GM13977 (cell line): ENCODE measurements around the gene C5AR1.

ENCODE experiments used
- DNase-seq: peaks from one replicate; pipeline ENCODE4 v3.0.0; 2012; ENCODE audit warnings: low spot score
- in situ Hi-C: fragments of 300-500 bp; cut with MboI; formaldehyde crosslinking; loops from one replicate; pipeline ENCODE4 v1.12.0; 2022; ENCODE audit warnings: low sequenced_read_pairs, low pct_unique_long_range_greater_than_20kb, mixed read lengths, inconsistent platforms; ENCODE audit not compliant: unreplicated experiment
- TF ChIP-seq, protein P1 (sequence below): IDR thresholded peaks from 2 replicates; pipeline ENCODE4 v1.5.1; 2012; ENCODE audit warnings: mild to moderate bottlenecking, control low read depth; ENCODE audit not compliant: insufficient read depth; ENCODE audit errors: extremely low read depth, missing control alignments

The C5AR1 gene

DNA sequence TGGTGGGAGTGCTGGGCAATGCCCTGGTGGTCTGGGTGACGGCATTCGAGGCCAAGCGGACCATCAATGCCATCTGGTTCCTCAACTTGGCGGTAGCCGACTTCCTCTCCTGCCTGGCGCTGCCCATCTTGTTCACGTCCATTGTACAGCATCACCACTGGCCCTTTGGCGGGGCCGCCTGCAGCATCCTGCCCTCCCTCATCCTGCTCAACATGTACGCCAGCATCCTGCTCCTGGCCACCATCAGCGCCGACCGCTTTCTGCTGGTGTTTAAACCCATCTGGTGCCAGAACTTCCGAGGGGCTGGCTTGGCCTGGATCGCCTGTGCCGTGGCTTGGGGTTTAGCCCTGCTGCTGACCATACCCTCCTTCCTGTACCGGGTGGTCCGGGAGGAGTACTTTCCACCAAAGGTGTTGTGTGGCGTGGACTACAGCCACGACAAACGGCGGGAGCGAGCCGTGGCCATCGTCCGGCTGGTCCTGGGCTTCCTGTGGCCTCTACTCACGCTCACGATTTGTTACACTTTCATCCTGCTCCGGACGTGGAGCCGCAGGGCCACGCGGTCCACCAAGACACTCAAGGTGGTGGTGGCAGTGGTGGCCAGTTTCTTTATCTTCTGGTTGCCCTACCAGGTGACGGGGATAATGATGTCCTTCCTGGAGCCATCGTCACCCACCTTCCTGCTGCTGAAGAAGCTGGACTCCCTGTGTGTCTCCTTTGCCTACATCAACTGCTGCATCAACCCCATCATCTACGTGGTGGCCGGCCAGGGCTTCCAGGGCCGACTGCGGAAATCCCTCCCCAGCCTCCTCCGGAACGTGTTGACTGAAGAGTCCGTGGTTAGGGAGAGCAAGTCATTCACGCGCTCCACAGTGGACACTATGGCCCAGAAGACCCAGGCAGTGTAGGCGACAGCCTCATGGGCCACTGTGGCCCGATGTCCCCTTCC lies 10.5 kb downstream of the C5AR1 start:
- DNase-seq: no peak
- in situ Hi-C loops: no loop called here
- TF ChIP-seq, protein P1, sequence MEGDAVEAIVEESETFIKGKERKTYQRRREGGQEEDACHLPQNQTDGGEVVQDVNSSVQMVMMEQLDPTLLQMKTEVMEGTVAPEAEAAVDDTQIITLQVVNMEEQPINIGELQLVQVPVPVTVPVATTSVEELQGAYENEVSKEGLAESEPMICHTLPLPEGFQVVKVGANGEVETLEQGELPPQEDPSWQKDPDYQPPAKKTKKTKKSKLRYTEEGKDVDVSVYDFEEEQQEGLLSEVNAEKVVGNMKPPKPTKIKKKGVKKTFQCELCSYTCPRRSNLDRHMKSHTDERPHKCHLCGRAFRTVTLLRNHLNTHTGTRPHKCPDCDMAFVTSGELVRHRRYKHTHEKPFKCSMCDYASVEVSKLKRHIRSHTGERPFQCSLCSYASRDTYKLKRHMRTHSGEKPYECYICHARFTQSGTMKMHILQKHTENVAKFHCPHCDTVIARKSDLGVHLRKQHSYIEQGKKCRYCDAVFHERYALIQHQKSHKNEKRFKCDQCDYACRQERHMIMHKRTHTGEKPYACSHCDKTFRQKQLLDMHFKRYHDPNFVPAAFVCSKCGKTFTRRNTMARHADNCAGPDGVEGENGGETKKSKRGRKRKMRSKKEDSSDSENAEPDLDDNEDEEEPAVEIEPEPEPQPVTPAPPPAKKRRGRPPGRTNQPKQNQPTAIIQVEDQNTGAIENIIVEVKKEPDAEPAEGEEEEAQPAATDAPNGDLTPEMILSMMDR: no peak

DNA sequence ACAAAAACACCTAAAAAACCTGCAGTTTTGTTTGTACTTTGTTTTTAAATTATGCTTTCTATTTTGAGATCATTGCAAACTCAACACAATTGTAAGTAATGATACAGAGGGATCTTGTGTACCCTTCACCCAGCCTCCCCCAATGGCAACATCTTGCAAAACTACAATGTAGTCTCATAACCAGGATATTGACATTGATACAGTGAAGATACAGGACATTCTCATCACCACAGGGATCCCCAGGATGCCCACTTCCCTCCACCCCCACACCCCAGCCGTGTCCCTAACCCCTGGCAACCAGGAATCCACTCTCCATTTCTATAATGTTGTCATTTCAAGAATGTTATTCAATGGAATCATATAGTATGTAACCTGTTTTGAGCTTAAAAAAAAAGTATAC lies 12.0 kb downstream of the C5AR1 start:
- in situ Hi-C loops: no loop called here
- no peak for DNase-seq

DNA sequence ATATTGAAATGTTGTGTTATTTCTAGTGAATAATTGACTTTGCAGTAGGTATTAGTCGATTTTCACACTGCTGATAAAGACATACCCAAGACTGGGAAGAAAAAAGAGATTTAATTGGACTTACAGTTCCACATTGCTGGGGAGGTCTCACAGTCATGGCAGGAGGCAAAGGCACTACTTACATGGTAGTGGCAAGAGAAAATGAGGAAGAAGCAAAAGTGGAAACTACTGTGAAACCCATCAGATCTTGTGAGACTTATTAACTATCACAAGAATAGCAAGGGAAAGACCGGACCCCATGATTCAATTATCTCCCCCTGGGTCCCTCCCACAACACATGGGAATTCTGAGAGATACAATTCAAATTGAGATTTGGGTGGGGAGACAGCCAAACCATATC lies 12.4 kb downstream of the C5AR1 start:
- TF ChIP-seq, protein P1: no peak
- in situ Hi-C loops: no loop called here
- DNase-seq: no peak

More for the DNA sequence above, 12.0 kb downstream of the C5AR1 start:
- TF ChIP-seq, protein P1: no peak

DNA sequence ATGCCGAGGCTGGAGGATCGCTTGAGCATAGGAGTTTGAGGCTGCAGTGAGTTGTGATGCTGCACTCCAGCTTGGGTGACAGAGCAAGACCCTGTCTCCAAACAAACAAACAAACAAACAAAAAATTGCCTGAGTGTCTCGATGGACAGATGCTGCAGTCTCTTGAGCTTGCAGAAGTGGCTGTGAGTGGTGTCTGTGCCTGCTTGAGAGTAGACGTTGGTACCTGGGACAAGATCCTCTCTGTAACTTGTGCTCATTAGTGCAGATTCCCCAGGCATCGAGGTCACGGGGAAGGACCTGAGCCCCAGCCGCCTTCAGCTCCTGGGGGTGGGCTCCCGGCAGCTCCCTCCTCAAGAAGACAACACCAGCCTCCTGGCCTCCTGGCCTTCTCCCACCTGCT lies 13.7 kb downstream of the C5AR1 start:
- DNase-seq: no peak
- in situ Hi-C loops: no loop called here
- TF ChIP-seq, protein P1: no peak

DNA sequence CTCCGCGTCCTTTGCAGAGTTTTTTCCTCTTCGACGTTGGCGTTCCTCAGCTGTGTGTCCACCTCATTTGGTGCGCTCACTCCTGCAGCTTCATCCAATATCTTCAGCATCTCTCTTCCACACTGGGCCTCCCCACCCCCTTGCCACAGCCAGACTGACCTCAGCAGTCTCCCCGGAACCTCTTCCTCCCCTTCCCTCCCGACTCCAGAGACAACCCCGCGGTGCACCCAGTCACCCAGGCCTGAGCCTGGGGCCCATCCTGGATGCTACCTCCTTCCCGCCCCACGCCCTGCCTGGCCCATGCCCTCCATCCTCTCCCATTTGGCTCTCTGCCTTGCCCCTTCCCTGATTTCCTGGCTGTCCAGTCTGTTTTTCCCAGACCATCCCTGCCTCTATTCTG lies 14.2 kb downstream of the C5AR1 start:
- TF ChIP-seq, protein P1: no peak
- in situ Hi-C loops: no loop called here
- DNase-seq: peak; percentile 3

DNA sequence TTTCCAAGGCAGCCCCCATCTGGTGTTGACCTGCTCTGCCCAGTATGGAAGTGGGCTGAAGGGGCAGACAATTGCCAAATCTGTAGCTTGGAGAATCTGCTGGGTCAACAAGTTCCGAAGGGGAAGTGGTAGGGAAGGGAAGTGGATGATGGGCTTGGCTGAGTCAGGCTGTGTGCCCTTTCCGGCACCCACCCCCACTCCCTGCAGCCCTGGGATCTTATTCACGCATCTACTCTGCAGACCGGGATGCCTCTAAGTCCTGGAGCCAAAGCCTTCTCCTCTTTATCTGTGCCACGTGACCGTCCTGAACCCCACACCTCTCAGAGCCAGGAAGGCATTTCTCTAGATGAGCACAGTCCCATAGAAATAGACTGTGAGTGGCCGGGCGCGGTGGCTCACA lies 14.8 kb downstream of the C5AR1 start:
- in situ Hi-C loops: no loop called here
- TF ChIP-seq, protein P1: no peak
- DNase-seq: peak; percentile 5
